Activated CD8-positive, alpha-beta memory T cell treated with anti-CD3 and anti-CD28 coated beads for 1 hour (primary cell): Measurements from ENCODE around the gene SOX13.

Experiments used
- DNase-seq, 2 donors: peaks; one replicate each; pipeline ENCODE4 v3.0.0-alpha.2; 2020; ENCODE audit warnings: low read depth in 1 of 2; ENCODE audit errors: extremely low read depth in 1 of 2

The SOX13 gene

GRCh38 chr1:204104331-204105130 lies 31.6 kb downstream of the SOX13 start:
- no peak for DNase-seq

GRCh38 chr1:204105131-204105515 lies 32.2 kb downstream of the SOX13 start:
- no peak for DNase-seq

GRCh38 chr1:204106825-204107224 lies 33.9 kb downstream of the SOX13 start:
- no peak for DNase-seq

GRCh38 chr1:204107892-204108291 lies 35.0 kb downstream of the SOX13 start:
- no peak for DNase-seq

GRCh38 chr1:204108312-204109141 lies 35.6 kb downstream of the SOX13 start:
- no peak for DNase-seq

- DNase-seq: no peak
These were observed 38.1 kb downstream of the SOX13 start for GRCh38 chr1:204110894-204111633.

- no peak for DNase-seq
These were observed 40.2 kb downstream of the SOX13 start for GRCh38 chr1:204112876-204113730.

- DNase-seq: no peak
These were observed 41.0 kb downstream of the SOX13 start for GRCh38 chr1:204113896-204114295.

GRCh38 chr1:204114606-204115005 lies 41.7 kb downstream of the SOX13 start:
- no peak for DNase-seq

- no peak for DNase-seq
These were observed 42.2 kb downstream of the SOX13 start for GRCh38 chr1:204115116-204115515.

- no peak for DNase-seq
These were observed 43.6 kb downstream of the SOX13 start for GRCh38 chr1:204116539-204116938.

GRCh38 chr1:204121840-204122555 lies 49.1 kb downstream of the SOX13 start:
- no peak for DNase-seq

- DNase-seq: no peak
These were observed 50.5 kb downstream of the SOX13 start for GRCh38 chr1:204123376-204123775.

GRCh38 chr1:204124639-204125038 lies 51.7 kb downstream of the SOX13 start:
- no peak for DNase-seq

GRCh38 chr1:204125759-204126351 lies 52.9 kb downstream of the SOX13 start:
- no peak for DNase-seq

- no peak for DNase-seq
These were observed 53.5 kb downstream of the SOX13 start for GRCh38 chr1:204126386-204126785.

- no peak for DNase-seq
These were observed 54.0 kb downstream of the SOX13 start for GRCh38 chr1:204126956-204127355.

GRCh38 chr1:204127597-204128242 lies 54.8 kb downstream of the SOX13 start:
- no peak for DNase-seq

- no peak for DNase-seq
These were observed 55.6 kb downstream of the SOX13 start for GRCh38 chr1:204128464-204128963.
